T-helper 2 cell treated with Interferon-gamma antibody and Interleukin-4, amounts not matched to agents 100 ng/mL and 5 ng/mL, for 36 hours (primary cell): ENCODE data around the gene KLHL35. TPM values are rescaled to one million over a fixed set of nuclear protein-coding genes. Genes with fewer than 3 reads are reported as not detected.

Experiments
- intact Hi-C: fragments of 100-400 bp; cut with micrococcal nuclease; formaldehyde crosslinking; loops from one replicate; pipeline ENCODE4 v1.15.1; 2023
- total RNA-seq: library from RNA; stranded (reverse); gene quantifications from 2 replicates; pipeline ENCODE4 v1.2.3, GENCODE V29; 2022

Gene KLHL35
- total RNA-seq, 1 donor from 2014 or later, result 0.70 TPM

DNA sequence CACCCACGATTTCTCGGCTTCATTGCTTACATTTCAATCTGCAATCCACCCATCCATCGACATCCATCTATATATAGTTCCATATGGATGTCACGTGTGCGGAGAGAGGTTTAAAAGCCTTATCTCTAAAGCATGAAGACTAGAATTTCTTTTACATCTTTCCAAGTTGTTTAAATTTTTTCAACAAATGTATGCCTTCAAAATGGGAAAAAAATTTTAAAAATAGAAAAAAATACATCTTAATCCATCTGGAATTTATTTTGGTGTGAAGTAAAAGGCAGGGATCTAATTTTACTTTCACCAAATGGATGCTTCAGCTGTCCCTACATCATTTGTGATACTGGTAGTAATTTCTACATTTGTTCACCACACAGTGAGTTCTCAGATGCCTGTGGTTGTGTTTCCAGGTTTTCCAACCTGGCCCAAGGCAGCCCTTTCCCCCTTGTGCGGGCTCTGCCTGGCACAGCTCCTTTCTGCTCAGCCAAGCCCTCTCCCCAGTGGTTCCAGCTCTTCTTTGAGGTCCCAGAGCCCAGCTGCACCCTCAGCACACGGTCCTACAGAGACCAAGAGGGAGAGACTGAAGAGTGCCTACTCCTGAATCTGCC is 37.6 kb upstream of the KLHL35 start:
- intact Hi-C loops, result no loop called here

DNA sequence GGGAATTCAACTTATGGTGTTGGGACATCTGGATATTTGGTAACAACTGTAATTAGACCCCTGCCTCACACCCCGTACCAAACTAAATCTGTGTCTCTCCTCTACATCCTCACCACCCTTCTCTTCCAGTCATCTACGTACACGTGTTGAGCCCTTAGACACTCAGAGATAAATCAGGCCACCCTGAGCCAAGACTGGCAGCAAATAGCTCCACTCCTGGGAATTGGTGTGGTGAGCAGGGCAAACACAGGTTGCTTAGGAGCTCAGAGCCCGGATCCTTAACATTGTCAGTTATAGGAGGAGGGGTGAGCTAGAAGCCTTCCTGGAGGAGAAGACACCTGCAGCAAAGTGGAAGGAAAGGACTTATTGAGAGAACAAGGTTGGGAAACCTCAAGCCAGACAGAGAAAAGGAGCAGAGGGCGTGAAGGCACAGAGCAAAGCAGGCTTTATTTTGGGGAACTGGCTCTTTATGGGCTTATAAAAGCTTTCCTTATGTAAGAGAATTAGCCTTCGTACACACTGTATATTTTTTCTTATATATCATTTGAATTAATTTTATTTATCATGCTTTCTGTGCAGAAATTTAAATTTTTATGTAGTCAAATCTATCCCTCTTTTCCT is 36.9 kb upstream of the KLHL35 start:
- intact Hi-C loops, result no loop called here

DNA sequence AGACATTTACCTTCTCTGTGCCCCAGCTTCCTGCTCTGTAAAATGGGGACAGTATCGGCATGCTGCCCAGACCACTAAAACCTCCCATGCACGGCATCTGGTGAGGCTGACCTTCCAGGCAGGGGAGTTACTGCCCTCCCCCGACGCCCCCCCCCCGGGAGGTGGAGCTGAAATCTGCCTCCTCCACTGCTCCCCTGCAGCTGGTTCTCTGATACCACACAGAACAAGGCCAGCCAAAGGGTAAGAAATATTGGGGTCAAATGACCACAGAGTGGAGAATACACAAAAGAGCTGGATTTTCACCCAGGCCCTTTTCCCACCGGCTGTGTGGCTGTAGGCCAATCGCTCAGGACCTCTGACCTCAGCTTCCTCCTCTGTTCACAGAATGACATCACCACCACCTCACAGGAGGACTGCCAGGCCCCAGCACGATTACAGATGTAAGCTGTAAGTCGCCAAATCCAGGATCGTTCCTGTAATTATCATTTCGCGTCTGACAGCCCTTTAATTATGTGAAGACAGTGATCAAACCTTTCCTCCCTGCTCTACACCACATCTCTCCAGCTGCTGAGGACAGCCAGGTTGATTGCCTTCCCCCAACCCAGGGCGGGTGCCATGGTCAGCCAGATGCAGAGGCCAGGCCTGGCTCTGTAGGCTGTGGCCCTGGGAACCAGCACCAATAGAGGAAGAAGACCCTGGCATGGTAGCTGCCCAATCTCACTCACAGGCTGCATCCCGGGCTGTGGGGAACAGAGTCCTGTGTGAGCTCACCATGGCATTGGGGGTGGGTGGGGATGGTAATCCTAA is 35.7 kb upstream of the KLHL35 start:
- intact Hi-C loops, result no loop called here

- intact Hi-C loops, result no loop called here
These were observed 34.9 kb upstream of the KLHL35 start for GRCh38 chr11:75467881-75468280.

DNA sequence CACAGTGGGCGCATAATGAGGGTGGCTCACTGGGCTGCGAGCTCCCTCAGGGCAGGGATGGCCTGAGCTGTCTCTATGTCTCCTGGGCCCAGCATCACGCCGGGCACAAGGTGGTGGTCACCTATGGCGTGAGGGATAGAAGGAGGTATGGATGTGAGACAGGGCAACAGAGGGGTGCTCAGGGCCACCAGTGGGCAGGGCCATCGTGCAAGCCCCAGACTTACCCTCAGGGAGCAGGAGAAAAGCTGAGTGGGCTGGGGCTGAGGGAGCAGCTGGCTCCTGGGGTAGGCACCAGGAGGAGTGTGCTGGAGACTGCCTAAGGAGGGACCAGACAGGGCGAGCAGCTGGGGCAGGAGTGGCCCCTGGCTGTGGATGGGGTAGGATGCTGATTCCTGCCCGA is 34.3 kb upstream of the KLHL35 start:
- intact Hi-C loops, result no loop called here

GRCh38 chr11:75465701-75466531 is 32.9 kb upstream of the KLHL35 start:
- intact Hi-C loops, result no loop called here

GRCh38 chr11:75463106-75463774 is 30.2 kb upstream of the KLHL35 start:
- intact Hi-C loops, result no loop called here

- intact Hi-C loops, result no loop called here
These were observed 29.2 kb upstream of the KLHL35 start for GRCh38 chr11:75462117-75462653.

DNA sequence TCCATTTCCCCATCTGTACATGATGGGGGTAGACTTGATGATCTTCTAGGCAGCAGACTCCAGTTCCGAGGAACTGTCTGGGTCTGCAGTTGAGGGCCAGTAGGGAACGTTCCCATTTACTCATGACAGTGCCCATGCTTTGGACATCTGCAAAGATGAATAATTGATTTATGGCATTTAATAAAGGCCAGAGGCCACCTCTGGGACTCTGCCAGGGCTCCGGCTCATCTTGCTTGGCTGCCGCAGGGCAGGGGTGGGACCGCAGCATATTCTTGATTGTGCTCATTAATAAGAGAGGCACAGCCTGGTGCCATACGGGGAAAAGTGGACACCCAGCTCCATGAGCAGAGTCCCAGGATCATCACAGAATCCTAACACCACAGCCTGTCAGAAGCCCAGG is 28.1 kb upstream of the KLHL35 start:
- intact Hi-C loops, result no loop called here

DNA sequence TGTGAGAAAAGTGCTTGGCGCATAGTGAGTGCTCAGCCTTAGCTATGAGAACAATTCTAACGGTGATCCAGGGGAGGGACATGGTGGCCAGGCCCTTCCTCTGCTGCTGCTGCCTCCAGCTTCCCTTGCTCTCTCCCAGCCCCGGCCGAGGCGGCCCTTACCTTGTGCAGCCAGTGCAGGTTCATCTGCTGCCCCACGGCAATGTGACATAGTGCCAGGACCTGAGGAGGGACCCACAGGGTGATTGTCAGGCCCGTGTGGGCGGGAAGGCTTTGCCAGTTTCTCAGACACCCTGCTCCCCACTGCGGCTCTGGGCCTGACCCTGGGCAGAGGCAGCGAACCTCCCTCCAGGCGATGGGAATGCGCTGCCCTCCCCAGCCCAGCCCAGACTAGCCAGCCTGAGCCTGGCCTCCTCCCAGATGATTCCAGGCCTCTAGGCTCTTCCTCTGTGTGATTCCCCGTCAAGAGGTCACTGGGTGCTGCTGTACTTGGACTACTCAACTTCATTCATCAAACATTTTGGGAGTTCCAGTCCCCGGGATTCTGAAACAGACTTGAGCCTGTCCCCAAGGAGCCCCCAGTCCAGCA is 23.7 kb upstream of the KLHL35 start:
- intact Hi-C loops, result no loop called here

GRCh38 chr11:75454987-75455386 is 22.0 kb upstream of the KLHL35 start:
- intact Hi-C loops, result no loop called here

DNA sequence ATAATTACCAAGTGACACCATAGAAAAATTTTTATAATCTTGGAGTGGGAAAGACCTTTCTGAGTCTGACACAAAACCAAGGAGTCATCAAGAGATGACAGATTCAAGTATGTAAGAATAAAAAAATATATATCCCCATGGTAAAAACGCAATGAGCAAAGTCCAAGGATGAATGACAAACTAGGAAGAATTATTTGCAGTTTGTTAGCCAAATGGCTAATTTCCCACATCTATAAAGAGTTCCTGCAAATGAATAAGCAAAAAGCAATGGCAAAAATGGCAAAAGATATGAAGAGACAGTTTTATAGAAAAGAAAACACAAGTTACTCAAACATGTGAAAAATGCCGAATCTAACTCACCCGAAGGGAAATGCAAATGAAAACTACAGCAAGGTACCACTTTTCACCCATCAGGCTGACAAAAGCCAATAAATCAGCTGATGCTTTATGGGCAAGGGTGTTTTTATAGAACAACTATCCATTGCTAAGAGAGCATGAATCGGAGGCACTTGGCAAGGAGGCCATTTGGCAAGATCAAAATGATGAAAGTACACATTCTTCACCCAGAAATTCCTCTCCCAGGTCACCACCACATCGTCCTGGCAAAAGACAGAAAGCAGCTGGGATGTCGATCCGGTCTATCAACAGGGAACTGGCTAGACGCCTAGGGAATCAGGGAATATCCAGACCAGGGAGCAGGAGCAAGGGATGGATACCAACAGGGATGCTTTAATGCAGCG is 21.1 kb upstream of the KLHL35 start:
- intact Hi-C loops, result no loop called here

DNA sequence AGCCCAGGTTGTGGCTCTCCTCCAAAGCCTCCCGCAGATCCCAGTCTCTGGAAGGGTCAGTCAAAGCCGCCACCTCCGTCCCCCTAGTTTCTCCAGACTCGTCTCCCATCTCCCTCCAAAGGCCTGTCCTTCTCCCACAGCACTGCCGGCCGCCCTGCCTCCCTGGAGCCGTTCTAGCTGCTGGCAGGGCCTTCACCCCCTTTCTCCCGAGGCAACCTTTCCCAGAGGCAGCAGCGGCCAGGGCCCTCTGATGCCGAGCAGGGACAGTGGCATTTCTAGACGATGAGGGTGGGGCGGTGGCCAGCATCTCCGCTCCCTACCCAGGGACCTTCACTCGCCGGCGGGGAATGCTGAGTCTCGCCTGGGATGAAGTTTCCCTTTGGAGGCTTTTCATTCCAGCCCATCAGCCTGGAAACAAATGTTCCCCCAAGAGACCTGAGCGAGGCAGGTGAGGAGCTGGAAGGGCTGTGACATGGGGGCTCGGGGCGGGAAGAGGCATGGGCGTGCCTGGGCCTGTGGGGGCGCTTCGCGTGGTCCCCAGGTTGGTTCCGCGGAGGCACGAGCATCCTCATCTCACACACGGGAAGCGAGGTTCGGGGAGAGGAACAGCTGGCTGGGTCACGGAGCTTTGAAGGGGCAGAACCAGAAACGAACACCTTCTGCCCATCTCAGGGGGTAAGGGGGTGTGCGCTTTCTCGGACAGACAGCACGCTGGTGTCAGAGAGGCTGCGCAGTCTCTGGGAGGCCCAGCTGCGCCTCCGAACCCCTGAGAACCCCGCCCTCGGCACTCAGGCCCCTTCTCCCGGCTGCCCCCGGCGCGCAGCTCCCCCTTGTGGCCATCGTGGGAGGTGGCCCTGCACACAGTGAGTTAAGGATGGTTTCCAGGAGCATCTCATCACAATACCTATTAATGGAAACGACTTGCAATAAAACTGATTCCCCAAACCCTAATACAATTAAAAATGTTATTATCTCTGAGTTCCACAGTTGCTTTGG is 18.1 kb upstream of the KLHL35 start:
- intact Hi-C loops, result no loop called here

DNA sequence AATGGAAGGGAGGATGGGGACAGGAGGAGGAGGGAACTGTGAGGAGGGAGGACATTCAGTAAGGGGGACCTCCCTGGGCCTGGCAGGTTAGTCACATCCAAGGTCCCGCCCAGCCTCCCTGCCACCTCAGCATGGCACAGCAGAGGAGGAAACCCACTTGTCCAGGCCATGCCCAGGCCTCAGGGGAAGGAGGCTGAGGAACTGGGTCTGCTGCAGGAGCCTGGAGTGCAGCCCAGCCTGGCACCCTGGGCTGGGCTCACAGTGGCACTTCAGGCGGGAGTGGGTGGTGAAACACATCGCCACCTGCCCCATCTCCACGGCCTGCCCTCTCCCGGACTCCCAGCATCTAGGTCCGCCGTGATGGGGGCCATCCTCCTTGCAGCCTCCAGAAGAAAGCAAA is 17.2 kb upstream of the KLHL35 start:
- intact Hi-C loops, result no loop called here

GRCh38 chr11:75449776-75450175 is 16.8 kb upstream of the KLHL35 start:
- intact Hi-C loops, result no loop called here

DNA sequence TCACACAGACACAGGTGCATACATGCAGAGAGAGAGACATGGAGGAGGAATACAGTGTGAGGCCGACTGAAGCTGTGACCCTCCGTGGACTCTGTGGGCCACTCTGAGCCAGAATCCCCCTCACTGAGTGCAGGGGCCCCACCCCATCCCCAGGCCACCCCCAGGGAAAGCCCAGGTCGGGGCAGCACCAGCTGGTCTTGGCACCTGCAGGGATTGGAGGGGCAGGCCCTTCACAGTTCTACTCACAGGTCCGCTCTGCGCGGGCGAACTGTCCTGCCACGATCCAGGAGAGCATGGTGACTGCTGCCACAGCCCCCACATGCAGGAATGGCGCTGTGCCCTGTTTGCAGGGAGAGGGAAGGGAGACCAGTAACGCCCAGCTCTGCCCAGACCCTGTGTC is 16.3 kb upstream of the KLHL35 start:
- intact Hi-C loops, result no loop called here

DNA sequence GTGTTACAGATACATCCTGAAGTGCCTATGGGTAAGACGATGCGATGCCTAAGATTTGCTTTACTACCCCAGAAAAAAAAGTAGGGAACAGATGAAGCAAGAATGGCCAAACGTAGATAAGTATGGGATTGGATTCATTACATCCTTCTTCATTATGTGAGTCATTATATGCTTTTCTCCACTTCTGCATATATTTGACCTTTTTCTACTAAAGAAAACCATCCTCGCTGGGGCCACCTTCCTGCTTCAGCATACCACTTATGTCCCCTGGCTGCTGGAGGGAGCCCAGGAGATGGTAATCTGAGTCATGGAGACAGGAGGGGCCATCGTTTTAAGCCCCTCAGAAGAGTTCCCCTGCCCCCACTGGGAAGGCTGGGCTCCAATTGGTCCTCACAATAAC is 14.4 kb upstream of the KLHL35 start:
- intact Hi-C loops, result no loop called here

DNA sequence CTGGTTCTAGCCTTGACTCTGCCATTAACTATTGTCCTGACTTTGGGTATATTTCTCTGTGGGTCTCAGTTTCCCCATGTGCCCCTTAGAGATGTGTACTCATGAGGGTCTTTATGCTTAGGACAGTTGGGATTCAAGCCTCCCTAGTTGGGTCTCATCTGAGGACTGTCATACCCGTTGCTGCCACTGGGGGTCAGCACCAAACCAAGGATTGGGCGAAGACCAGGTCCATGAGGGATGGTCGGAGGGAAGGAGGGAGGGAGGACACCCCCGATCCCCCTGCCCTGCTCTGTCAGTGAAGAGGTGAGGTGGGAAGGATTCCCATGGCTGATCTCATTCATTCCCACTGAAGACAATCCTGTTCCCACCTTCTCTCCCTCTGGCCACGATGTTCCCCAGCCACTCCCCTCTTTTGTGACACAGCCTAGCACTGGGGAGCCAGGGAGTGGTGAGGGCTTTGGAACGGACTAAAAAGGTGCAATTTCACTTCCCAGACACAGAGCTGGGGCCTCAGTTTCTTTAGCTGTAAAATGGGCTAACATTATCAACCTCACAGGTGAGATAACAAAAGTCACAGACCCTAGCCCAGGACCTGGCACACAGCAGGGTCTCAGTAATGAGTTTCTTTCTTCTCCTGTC is 12.4 kb upstream of the KLHL35 start:
- intact Hi-C loops, result loop anchor here (1.0 to 2.0 kb wide), 2 partner anchors 79 to 87 kb away; partner anchors contain the start of gene GDPD5
